GM21576 (cell line): Measurements from ENCODE around the gene PFKP.

Experiments
- ATAC-seq: cut with Tn5 transposase; IDR thresholded peaks from one replicate; pipeline ENCODE4 v1.9.1; 2021; ENCODE audit warnings: mild to moderate bottlenecking, moderate library complexity; ENCODE audit not compliant: unreplicated experiment

PFKP gene

GRCh38 chr10:3179174-3179573 lies 111.8 kb downstream of the PFKP start:
- no peak for ATAC-seq

GRCh38 chr10:3180355-3181025 lies 113.1 kb downstream of the PFKP start:
- ATAC-seq, result no peak

- ATAC-seq, result no peak
Observed at GRCh38 chr10:3185386-3185785, 118.0 kb downstream of the PFKP start.

- ATAC-seq, result no peak
Observed at GRCh38 chr10:3186368-3186767, 119.0 kb downstream of the PFKP start.
